Skin epidermis (tissue), 12 donors: Measurements from ENCODE around the gene SCG3.
"Not testable (repeated sequence)": the region's sequence is repeated elsewhere in the genome, so short reads cannot be mapped to it uniquely, and the experiment has no call there.

Experiments used
- H3K27ac ChIP-seq, 21 experiments: fragments of 200-600 bp; sonication (generic) in 11 of 21; one replicate each; pipeline ENCODE4 v1.5.0; 2020; ENCODE audit warnings: mild to moderate bottlenecking in 3 of 21, inconsistent platforms in 2 of 21, moderate library complexity in 2 of 21
- H3K4me3 ChIP-seq, 7 experiments: fragments of 200-600 bp; sonication (generic) in 2 of 7; one replicate each; pipeline ENCODE4 v1.5.0; 2020; ENCODE audit warnings: inconsistent platforms in 2 of 7, mild to moderate bottlenecking in 2 of 7, moderate library complexity in 1 of 7

Gene SCG3

GRCh38 chr15:51681303-51681963, at the start of gene SCG3:
TSS of gene SCG3 (plus strand) at chr15:51681503. CDS start at chr15:51681756, 253 bp downstream.
- H3K27ac ChIP-seq, result no peak within 1 kb of the TSS
- H3K4me3 ChIP-seq, result no peak within 1 kb of the TSS

- no peak overlapping the region for H3K27ac ChIP-seq
- H3K4me3 ChIP-seq, result no peak overlapping the region
These were observed 46.6 kb upstream of the SCG3 start for GRCh38 chr15:51634591-51635198.

- H3K4me3 ChIP-seq, result no peak overlapping the region
- no peak overlapping the region for H3K27ac ChIP-seq
These were observed 39.7 kb upstream of the SCG3 start for GRCh38 chr15:51641490-51642130.

GRCh38 chr15:51642696-51643095, 38.6 kb upstream of the SCG3 start:
- H3K4me3 ChIP-seq, result no peak overlapping the region
- no peak overlapping the region for H3K27ac ChIP-seq

- Histone ChIP-seq H3K4me3 (no peak overlapping the region), H3K27ac (no peak overlapping the region)
These were observed 34.2 kb upstream of the SCG3 start for GRCh38 chr15:51647128-51647562.

GRCh38 chr15:51648101-51648500, 33.2 kb upstream of the SCG3 start:
- H3K27ac ChIP-seq, result not testable (repeated sequence)

GRCh38 chr15:51648643-51649042, 32.7 kb upstream of the SCG3 start:
- H3K4me3 ChIP-seq, result not testable (repeated sequence)

More at GRCh38 chr15:51648101-51648500, 33.2 kb upstream of the SCG3 start:
- not testable (repeated sequence) for H3K4me3 ChIP-seq

GRCh38 chr15:51649659-51650521, 31.4 kb upstream of the SCG3 start:
- H3K27ac ChIP-seq, result no peak overlapping the region

More at GRCh38 chr15:51648643-51649042, 32.7 kb upstream of the SCG3 start:
- not testable (repeated sequence) for H3K27ac ChIP-seq

GRCh38 chr15:51652084-51652668, 29.1 kb upstream of the SCG3 start:
- Histone ChIP-seq H3K27ac (no peak overlapping the region), H3K4me3 (no peak overlapping the region)

More at GRCh38 chr15:51649659-51650521, 31.4 kb upstream of the SCG3 start:
- no peak overlapping the region for H3K4me3 ChIP-seq

GRCh38 chr15:51655401-51656057, 25.8 kb upstream of the SCG3 start:
- not testable (repeated sequence) for H3K27ac ChIP-seq, H3K4me3 ChIP-seq

- H3K27ac ChIP-seq, result no peak overlapping the region
These were observed 22.6 kb upstream of the SCG3 start for GRCh38 chr15:51658664-51659063.

GRCh38 chr15:51661072-51661471, 20.2 kb upstream of the SCG3 start:
- Histone ChIP-seq H3K4me3 (no peak overlapping the region), H3K27ac (no peak overlapping the region)

More at GRCh38 chr15:51658664-51659063, 22.6 kb upstream of the SCG3 start:
- no peak overlapping the region for H3K4me3 ChIP-seq

GRCh38 chr15:51667478-51667877, 13.8 kb upstream of the SCG3 start:
- Histone ChIP-seq H3K27ac (no peak overlapping the region), H3K4me3 (no peak overlapping the region)

- H3K27ac ChIP-seq, result no peak overlapping the region
- H3K4me3 ChIP-seq, result no peak overlapping the region
These were observed 12.9 kb upstream of the SCG3 start for GRCh38 chr15:51668446-51668845.

- Histone ChIP-seq H3K4me3 (no peak overlapping the region), H3K27ac (no peak overlapping the region)
These were observed 11.9 kb upstream of the SCG3 start for GRCh38 chr15:51669381-51669780.

- Histone ChIP-seq H3K4me3 (no peak overlapping the region), H3K27ac (no peak overlapping the region)
These were observed 9.1 kb upstream of the SCG3 start for GRCh38 chr15:51672155-51672687.

GRCh38 chr15:51672913-51673857, 8.1 kb upstream of the SCG3 start:
- H3K4me3 ChIP-seq, result no peak overlapping the region
- H3K27ac ChIP-seq, result no peak overlapping the region

- Histone ChIP-seq H3K27ac (no peak overlapping the region), H3K4me3 (no peak overlapping the region)
These were observed 6.1 kb upstream of the SCG3 start for GRCh38 chr15:51675234-51675633.
